ENCODE results near the gene CHEK2.
"Not testable (repeated sequence)": the region's sequence is repeated elsewhere in the genome, so short reads cannot be mapped to it uniquely, and the experiment has no call there.

The CHEK2 gene

GRCh38 chr22:28741785-28742561 lies at the start of gene CHEK2, which contains the start of gene HSCB:
Gene CHEK2, minus strand, starts transcription at chr22:28741820. Its CDS starts 7,099 bp downstream, at chr22:28734721.
Gene HSCB, plus strand, starts transcription at chr22:28742039. Its CDS starts 57 bp downstream, at chr22:28742096.
- DNase-seq = peak; percentile 98 to 99

GRCh38 chr22:28791124-28791523 lies 49.5 kb upstream of the CHEK2 start:
- DNase-seq = no peak

GRCh38 chr22:28788601-28789000 lies 47.0 kb upstream of the CHEK2 start:
- no peak for DNase-seq

- DNase-seq = peak; percentile 30 to 40
Observed at GRCh38 chr22:28783786-28784671, 42.4 kb upstream of the CHEK2 start.

DNA sequence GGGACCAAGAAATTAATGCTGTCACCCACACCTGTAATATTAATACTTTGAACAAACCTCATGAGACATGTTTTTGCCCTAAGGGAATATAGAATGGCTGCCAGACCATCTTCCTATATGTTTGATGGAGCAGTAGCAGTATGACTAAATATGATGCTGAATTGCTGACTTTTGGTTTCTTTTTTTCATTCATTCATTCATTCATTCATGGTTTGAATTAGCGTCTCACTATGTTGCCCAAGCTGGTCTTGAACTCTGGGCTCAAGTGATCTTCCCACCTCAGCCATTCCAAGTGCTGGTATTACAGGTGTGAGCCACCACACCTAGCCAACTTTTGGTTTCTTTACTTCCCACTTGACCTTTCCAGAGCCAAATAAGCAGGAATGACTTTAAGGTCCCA lies 38.7 kb upstream of the CHEK2 start:
- no peak for DNase-seq

GRCh38 chr22:28779833-28780232 lies 38.2 kb upstream of the CHEK2 start:
- DNase-seq = no peak

GRCh38 chr22:28774378-28774777 lies 32.8 kb upstream of the CHEK2 start:
- no peak for DNase-seq

DNA sequence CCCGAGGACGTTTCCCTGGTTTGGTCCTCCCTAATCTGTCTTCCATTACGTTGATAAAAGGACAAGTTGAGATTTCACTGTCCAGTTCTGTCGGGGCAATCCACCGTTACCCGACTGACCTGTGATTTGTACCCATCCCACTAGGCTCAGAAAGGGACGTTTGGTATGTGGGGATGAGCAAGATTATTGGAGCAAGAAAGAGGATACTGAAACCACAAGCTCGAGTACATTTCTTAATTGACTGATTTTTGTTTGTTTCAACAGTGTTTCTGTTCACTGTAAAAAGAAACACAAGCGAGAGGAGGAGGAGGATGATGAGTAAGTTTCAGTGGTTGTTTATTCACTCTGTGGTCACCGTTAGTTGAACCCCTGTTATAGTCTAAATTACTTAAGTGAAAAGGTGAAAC lies 31.8 kb upstream of the CHEK2 start:
- peak in 1 of 2 experiments; percentile 37 for DNase-seq

DNA sequence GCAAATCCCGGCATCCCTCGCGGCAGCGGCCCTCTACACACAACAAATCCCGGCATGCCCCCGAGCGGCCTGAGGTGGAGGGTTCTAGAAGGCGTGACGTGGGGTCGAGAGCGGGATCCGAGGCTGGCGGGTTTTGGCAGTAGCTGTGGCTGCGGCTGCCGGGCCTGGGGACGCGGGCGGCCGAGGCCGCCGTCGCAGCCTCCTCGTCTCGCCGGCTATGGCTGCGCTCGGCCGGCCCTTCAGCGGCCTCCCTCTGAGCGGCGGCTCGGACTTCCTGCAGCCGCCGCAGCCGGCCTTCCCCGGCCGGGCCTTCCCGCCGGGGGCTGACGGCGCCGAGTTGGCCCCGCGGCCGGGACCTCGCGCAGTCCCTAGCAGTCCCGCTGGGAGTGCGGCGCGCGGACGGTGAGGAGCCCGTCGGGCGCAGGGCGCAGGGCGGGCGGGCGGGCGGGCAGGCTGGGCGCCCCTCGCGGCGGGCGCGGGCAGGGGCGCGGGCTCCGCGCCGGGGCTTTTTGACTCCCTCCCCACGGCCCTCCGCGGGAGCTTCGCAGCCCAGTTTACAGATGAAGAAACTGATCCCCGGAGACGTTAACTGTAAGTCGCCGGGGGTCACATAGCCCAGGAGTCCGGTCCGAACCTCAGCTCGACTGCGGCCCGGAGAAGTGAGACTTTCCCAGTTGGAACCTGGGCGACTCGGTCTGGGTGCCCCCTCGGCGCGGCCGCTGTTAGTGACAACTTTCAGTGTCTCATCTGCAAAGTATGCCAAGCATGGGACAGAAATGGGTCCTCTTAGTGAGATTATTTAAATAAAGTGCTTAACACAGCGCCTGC lies 31.2 kb upstream of the CHEK2 start, which contains the start of gene CCDC117:
TSS of gene CCDC117 (plus strand) at position 63 of the 828 bp plus-strand sequence. CDS start at position 218, 155 bp downstream.
- peak; percentile 95 for DNase-seq

DNA sequence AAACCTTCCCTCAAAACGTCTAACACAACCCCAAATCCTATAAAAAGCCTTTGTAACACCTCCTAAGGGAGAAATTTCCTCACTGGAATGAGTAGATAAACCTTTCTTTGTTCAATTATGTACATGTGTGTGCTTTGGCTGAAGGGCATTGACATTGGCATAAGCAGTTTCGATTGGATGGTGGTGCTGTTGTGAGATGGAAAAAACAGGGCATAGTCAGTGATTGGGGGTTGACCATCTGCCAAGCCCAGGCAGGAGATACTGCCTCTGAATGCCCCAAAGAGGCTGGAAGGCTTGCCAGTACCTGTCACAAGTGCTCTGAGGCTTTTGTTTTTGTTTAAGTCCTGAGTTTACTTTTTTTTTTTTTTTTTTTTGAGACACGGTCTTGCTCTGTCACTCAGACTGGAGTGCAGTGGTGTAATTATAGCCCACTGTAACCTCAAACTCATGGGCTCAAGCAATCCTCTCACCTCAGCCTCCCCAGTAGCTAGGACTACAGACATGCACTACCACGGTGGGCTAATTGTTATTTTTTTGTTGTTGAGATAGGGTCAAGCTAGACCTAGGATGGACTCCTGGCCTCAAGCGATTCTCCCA lies 29.7 kb upstream of the CHEK2 start:
- DNase-seq = no peak

GRCh38 chr22:28769394-28770085 lies 27.9 kb upstream of the CHEK2 start:
- no peak for DNase-seq

- no peak for DNase-seq
Observed at GRCh38 chr22:28768701-28769393, 27.2 kb upstream of the CHEK2 start.

GRCh38 chr22:28766628-28767027 lies 25.0 kb upstream of the CHEK2 start:
- no peak for DNase-seq

- DNase-seq = not testable (repeated sequence)
Observed at GRCh38 chr22:28762000-28762399, 20.4 kb upstream of the CHEK2 start.

- no peak for DNase-seq
Observed at GRCh38 chr22:28761449-28761755, 19.8 kb upstream of the CHEK2 start.

DNA sequence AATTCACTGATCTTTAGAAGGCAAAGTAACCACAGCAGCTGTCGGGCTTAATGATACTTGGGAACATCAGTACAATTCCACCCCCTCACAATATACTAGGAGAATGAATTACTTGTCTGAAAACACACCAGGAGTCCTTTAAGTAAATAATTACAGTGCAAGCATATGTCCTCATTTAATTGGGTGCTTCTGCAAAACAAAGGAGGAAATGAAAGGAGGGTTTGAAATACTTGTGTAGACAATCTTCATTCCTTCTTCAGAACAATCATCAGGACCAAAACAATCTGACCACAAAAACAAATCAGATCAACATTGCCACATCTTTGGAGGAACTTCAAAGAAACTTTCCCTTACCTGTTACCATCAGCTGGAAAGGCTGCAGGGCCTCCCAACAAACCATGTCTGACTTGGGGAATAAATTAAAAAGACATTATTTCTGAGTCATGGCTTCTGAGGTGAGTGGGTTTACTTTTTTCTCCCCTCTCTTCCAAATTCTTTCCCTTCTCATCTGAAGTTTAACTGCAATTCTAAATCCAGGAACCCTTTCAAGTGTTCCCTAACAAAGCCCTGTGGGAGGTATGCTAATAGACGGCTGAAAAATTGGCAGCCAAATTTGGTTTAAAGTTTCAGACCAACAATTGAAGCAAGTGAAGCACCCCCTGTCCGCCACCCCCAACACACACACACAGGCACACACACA lies 18.4 kb upstream of the CHEK2 start:
- no peak for DNase-seq

- DNase-seq = not testable (repeated sequence)
Observed at GRCh38 chr22:28754512-28754911, 12.9 kb upstream of the CHEK2 start.

- DNase-seq = no peak
Observed at GRCh38 chr22:28750471-28750881, 8.9 kb upstream of the CHEK2 start.

DNA sequence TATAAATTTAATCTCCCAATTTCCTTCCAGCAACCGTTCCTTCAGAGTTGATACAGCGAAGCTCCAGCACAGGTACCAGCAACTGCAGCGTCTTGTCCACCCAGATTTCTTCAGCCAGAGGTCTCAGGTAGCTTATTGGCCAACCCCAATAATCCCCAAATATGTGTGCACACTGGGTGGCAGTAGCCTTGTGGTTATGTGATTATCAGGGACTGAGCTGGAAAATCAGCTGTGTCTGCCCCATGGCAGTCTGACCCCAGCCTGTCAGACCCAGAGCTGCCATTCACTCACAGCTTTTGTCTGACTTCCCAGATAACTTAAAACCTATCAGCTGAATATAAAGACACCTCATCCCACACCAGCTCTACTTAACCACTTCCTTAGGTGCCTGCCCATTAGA lies 2.2 kb upstream of the CHEK2 start:
- DNase-seq = no peak

GRCh38 chr22:28742562-28742962 lies 942 bp upstream of the CHEK2 start:
- peak; percentile 98 to 99 for DNase-seq
